22Rv1 (cell line): ENCODE measurements around the gene TRIM33.

Experiments
- CTCF ChIP-seq: fragments of 450-650 bp; IDR thresholded peaks from 2 replicates; pipeline ENCODE4 v1.5.1; 2017; ENCODE audit warnings: mild to moderate bottlenecking
- ZFX ChIP-seq: fragments of 450-650 bp; IDR thresholded peaks from 2 replicates; pipeline ENCODE4 v1.6.1; 2017; ENCODE audit warnings: antibody characterized with exemption, borderline replicate concordance

- no peak for TF ChIP-seq CTCF
- no peak for TF ChIP-seq ZFX
These were observed 53.2 kb downstream of the TRIM33 start for GRCh38 chr1:114457675-114458236.
